PC-9 (cell line): ENCODE measurements around the gene PRDM15.

Experiments used
- EZH2 ChIP-seq: fragments of 200-600 bp; sonication (generic); IDR thresholded peaks from 2 replicates; pipeline ENCODE4 v1.8.0; 2017; ENCODE audit warnings: antibody characterized with exemption, low read depth
- TF ChIP-seq, protein P1 (sequence below): fragments of 200-600 bp; sonication (generic); conservative IDR thresholded peaks from 2 replicates; pipeline ENCODE4 v1.6.1; 2017; ENCODE audit warnings: mixed run types, antibody characterized with exemption, mild to moderate bottlenecking, moderate library complexity

GRCh38 chr21:41834252-41834925, 44.8 kb downstream of the PRDM15 start:
- TF ChIP-seq, protein P1, sequence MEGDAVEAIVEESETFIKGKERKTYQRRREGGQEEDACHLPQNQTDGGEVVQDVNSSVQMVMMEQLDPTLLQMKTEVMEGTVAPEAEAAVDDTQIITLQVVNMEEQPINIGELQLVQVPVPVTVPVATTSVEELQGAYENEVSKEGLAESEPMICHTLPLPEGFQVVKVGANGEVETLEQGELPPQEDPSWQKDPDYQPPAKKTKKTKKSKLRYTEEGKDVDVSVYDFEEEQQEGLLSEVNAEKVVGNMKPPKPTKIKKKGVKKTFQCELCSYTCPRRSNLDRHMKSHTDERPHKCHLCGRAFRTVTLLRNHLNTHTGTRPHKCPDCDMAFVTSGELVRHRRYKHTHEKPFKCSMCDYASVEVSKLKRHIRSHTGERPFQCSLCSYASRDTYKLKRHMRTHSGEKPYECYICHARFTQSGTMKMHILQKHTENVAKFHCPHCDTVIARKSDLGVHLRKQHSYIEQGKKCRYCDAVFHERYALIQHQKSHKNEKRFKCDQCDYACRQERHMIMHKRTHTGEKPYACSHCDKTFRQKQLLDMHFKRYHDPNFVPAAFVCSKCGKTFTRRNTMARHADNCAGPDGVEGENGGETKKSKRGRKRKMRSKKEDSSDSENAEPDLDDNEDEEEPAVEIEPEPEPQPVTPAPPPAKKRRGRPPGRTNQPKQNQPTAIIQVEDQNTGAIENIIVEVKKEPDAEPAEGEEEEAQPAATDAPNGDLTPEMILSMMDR, result no peak
- TF ChIP-seq EZH2, result no peak
